Mesenchymal stem cell (in vitro differentiated cells and primary cell): ENCODE results near the gene ALKBH4.

Experiments used
- DNase-seq: peaks from one replicate; pipeline ENCODE4 v3.0.0-alpha.2; 2013
- H2AFZ ChIP-seq: one replicate; pipeline ENCODE4 v1.6.1; 2013; ENCODE audit warnings: low read depth, mild to moderate bottlenecking, control low read depth, inconsistent platforms, low read length, moderate library complexity
- H2AK5ac ChIP-seq: 2 replicates; pipeline ENCODE4 v1.6.1; 2013; ENCODE audit warnings: low read length, moderate library complexity, mild to moderate bottlenecking, inconsistent platforms; ENCODE audit not compliant: severe bottlenecking
- H2BK120ac ChIP-seq: one replicate; pipeline ENCODE4 v1.6.1; 2013; ENCODE audit warnings: low read depth, mild to moderate bottlenecking, inconsistent platforms, low read length, moderate library complexity
- H2BK12ac ChIP-seq, 2 experiments: one replicate each; pipeline ENCODE4 v1.6.1; 2013; ENCODE audit warnings: inconsistent platforms in 2 of 2, low read length in 2 of 2, mild to moderate bottlenecking in 2 of 2, moderate library complexity in 2 of 2, control low read depth in 1 of 2
- H2BK15ac ChIP-seq: one replicate; pipeline ENCODE4 v1.6.1; 2013; ENCODE audit warnings: mild to moderate bottlenecking, low read depth, inconsistent platforms; ENCODE audit not compliant: poor library complexity, severe bottlenecking
- H2BK5ac ChIP-seq: 2 replicates; pipeline ENCODE4 v1.6.1; 2013; ENCODE audit warnings: low read depth, mild to moderate bottlenecking, low read length, control low read depth, inconsistent platforms; ENCODE audit not compliant: poor library complexity, severe bottlenecking
- H3K14ac ChIP-seq, 2 experiments: one replicate each; pipeline ENCODE4 v1.6.1; 2013; ENCODE audit warnings: inconsistent platforms in 2 of 2, low read length in 2 of 2, control low read depth in 1 of 2, mild to moderate bottlenecking in 1 of 2, moderate library complexity in 1 of 2
- H3K18ac ChIP-seq, 2 experiments: one replicate each; pipeline ENCODE4 v1.6.1; 2013; ENCODE audit warnings: inconsistent platforms in 2 of 2, low read length in 2 of 2, control low read depth in 1 of 2, low read depth in 1 of 2, mild to moderate bottlenecking in 1 of 2
- H3K23ac ChIP-seq, 2 experiments: one replicate each; pipeline ENCODE4 v1.6.1; 2013; ENCODE audit warnings: inconsistent platforms in 2 of 2, low read length in 2 of 2, mild to moderate bottlenecking in 2 of 2, moderate library complexity in 2 of 2, control low read depth in 1 of 2
- H3K27ac ChIP-seq: 2 replicates; pipeline ENCODE4 v1.5.1; 2013; ENCODE audit warnings: mild to moderate bottlenecking, moderate library complexity, low read length, control low read depth, inconsistent platforms; ENCODE audit not compliant: poor library complexity, severe bottlenecking
- H3K27me3 ChIP-seq, 2 experiments: 2 replicates each; pipeline versions ENCODE4 v1.6.1 to v1.7.0; 2013; ENCODE audit warnings: low read length in 2 of 2, mild to moderate bottlenecking in 2 of 2, moderate library complexity in 2 of 2, control low read depth in 1 of 2, inconsistent platforms in 1 of 2; ENCODE audit not compliant: control insufficient read depth in 1 of 2, insufficient read depth in 1 of 2
- H3K36me3 ChIP-seq, 2 experiments: 2 replicates each; pipeline versions ENCODE4 v1.6.1 to v1.7.0; 2013; ENCODE audit warnings: low read length in 2 of 2, control low read depth in 1 of 2, inconsistent platforms in 1 of 2, low read depth in 1 of 2, mild to moderate bottlenecking in 1 of 2; ENCODE audit not compliant: insufficient read depth in 2 of 2, control insufficient read depth in 1 of 2
- H3K4ac ChIP-seq, 2 experiments: one replicate each; pipeline ENCODE4 v1.6.1; 2013; ENCODE audit warnings: inconsistent platforms in 2 of 2, low read length in 2 of 2, mild to moderate bottlenecking in 2 of 2, moderate library complexity in 2 of 2, control low read depth in 1 of 2, low read depth in 1 of 2
- H3K4me1 ChIP-seq: 2 replicates; pipeline ENCODE4 v1.6.1; 2013; ENCODE audit warnings: low read depth, low read length, control low read depth; ENCODE audit not compliant: control insufficient read depth, insufficient read depth
- H3K4me2 ChIP-seq: 2 replicates; pipeline ENCODE4 v1.6.1; 2013; ENCODE audit warnings: low read length, mild to moderate bottlenecking, inconsistent platforms; ENCODE audit not compliant: poor library complexity, severe bottlenecking
- H3K4me3 ChIP-seq, 2 experiments: 2 replicates each; pipeline versions ENCODE4 v1.5.1 to v1.7.0; 2013; ENCODE audit warnings: low read length in 2 of 2, mild to moderate bottlenecking in 2 of 2, control low read depth in 1 of 2, low read depth in 1 of 2; ENCODE audit not compliant: insufficient read depth in 1 of 2
- H3K79me1 ChIP-seq: replicated peaks from 2 replicates; pipeline ENCODE4 v1.6.1; 2013; ENCODE audit warnings: mild to moderate bottlenecking, control low read depth, low read length, inconsistent platforms; ENCODE audit not compliant: poor library complexity, severe bottlenecking
- H3K9ac ChIP-seq: 2 replicates; pipeline ENCODE4 v1.7.0; 2013; ENCODE audit warnings: mild to moderate bottlenecking, low read length, moderate library complexity
- H3K9me3 ChIP-seq: 2 replicates; pipeline ENCODE4 v1.7.0; 2013; ENCODE audit warnings: mild to moderate bottlenecking, low read length; ENCODE audit not compliant: control insufficient read depth
- H4K8ac ChIP-seq: one replicate; pipeline ENCODE4 v1.6.1; 2013; ENCODE audit warnings: inconsistent platforms, mild to moderate bottlenecking, low read length, moderate library complexity
- H4K91ac ChIP-seq: one replicate; pipeline ENCODE4 v1.6.1; 2013; ENCODE audit warnings: mild to moderate bottlenecking, low read length, inconsistent platforms
- WGBS: methylation state at CpG from one replicate; pipeline ENCODE4 v1.1.7; 2013; ENCODE audit warnings: mixed read lengths; 5-methylcytosine and 5-hydroxymethylcytosine counted together

ALKBH4 gene

DNA sequence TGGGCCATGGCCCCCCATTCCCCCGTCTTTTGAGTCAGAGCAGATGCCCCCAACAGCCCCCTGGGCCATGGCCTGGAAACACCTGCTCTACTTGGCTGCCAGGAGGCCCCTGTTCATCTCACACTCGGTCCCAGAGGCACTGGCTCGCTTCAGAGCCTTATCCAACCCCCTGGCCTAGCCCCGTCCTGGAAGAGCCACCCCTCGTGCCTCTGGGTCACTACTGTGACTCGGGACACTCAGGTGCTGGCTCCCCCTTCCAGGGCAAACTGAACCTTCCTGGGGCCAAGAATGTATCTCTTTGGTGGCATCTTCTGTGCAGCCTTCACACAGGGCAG is 7.1 kb upstream of the ALKBH4 start:
- Histone ChIP-seq H3K23ac (no peak overlapping the region), H4K8ac (no peak overlapping the region), H2BK15ac (no peak overlapping the region), H3K18ac (no peak overlapping the region), H3K4me2 (no peak overlapping the region), H2AK5ac (no peak overlapping the region), H3K4me1 (peaks cover 22% of the 10 kb centered on the region), H3K4ac (no peak overlapping the region), H3K36me3 (peaks cover 28 to 67% of the 10 kb centered on the region in 2 experiments), H3K27me3 (no peaks in the 10 kb centered on the region), H2BK120ac (no peak overlapping the region), H3K27ac (no peak overlapping the region), H3K79me1 (peaks cover 21% of the 10 kb centered on the region), H4K91ac (no peak overlapping the region), H2BK5ac (no peak overlapping the region), H3K9ac (no peak overlapping the region), H2AFZ (no peak overlapping the region), H3K4me3 (no peak overlapping the region), H3K9me3 (no peaks in the 10 kb centered on the region), H3K14ac (no peak overlapping the region), H2BK12ac (no peak overlapping the region)
- 96% methylated on average over 6 of the region's 6 CpGs for WGBS
- DNase-seq, result no peak

DNA sequence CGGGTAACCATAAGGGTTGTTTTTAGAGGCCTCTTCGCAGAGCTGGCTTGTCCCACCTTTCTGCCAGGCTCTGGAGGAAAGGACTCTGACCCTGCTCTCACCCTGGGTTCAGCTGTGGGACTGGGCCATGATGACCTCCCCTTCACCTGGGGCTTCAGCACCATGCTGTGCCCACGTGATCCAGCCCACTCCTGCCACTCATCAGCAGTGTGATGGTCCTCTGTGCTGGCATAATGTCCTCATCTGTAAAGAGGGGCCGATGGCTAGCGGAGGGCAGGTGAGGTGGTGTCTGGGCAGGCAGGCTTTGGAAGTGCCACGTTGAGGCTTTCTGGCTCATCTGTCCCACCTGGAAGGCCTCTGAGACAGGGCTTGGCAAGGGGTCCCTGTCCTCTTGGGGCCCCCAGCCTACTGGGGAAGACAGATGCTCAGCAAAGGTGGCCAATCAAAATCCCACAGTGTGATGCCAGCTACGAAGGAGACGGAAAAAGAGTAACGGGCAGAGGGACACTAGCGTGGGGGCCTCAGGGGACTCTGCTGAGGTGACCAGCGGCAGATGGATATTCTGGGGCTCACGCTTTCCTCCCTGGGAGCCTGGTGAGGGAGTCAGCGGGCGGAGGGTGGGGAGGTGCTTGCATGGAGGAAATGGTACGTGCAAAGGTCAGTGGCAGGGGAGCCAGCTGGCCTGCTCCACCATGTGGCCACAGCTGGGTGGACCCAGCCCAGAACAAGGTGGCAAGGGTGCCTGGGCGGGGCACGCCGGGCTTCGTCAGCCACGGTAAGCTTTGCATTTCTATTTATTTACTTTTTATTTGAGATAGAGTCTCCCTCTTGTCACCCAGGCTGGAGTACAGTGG is 5.5 kb upstream of the ALKBH4 start:
- Histone ChIP-seq H3K27me3 (no peaks in the 10 kb centered on the region), H4K91ac (no peak overlapping the region), H2BK120ac (no peak overlapping the region), H3K4me1 (peaks cover 30% of the 10 kb centered on the region), H3K9me3 (no peaks in the 10 kb centered on the region), H3K27ac (no peak overlapping the region), H3K4ac (no peak overlapping the region), H3K18ac (no peak overlapping the region), H3K9ac (no peak overlapping the region), H3K79me1 (peaks cover 28% of the 10 kb centered on the region), H3K4me3 (no peak overlapping the region), H2BK15ac (no peak overlapping the region), H2AK5ac (no peak overlapping the region), H3K4me2 (no peak overlapping the region), H2BK5ac (no peak overlapping the region), H4K8ac (no peak overlapping the region), H3K36me3 (peaks cover 28 to 67% of the 10 kb centered on the region in 2 experiments), H2AFZ (no peak overlapping the region), H2BK12ac (no peak overlapping the region), H3K14ac (no peak overlapping the region), H3K23ac (no peak overlapping the region)
- DNase-seq, result no peak
- WGBS, result 89% methylated on average over 17 of the region's 20 CpGs

DNA sequence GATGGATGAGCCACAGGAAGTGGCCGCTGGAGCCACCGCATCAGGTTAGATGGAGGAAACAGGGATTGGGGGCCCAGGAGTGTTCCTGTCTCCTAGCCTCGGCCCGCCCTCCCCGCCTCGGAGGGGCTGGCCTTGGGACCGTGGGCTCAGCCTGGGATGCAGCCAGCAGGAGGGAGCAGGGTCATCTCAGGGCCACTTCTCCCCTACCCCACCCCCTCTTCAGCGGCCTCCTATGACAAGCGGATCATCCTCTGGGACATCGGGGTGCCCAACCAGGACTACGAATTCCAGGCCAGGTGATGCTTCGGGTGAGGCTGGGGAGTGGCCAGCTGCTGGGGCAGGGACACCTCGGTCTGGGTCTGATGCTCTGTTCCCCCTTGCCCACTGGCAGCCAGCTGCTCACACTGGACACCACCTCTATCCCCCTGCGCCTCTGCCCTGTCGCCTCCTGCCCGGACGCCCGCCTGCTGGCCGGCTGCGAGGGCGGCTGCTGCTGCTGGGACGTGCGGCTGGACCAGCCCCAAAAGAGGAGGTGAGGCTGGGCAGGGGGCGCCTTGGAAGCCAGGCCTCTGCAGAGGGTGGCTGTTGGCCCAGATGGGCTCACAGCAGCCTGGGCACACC is 4.8 kb upstream of the ALKBH4 start:
- H3K23ac ChIP-seq, result no peak overlapping the region
- no peak overlapping the region for H2BK12ac ChIP-seq
- no peak overlapping the region for H3K4me3 ChIP-seq
- no peak overlapping the region for H3K4me2 ChIP-seq
- no peaks in the 10 kb centered on the region for H3K27me3 ChIP-seq
- peaks cover 28 to 67% of the 10 kb centered on the region in 2 experiments for H3K36me3 ChIP-seq
- H3K4me1 ChIP-seq, result peaks cover 30% of the 10 kb centered on the region
- no peak overlapping the region for H4K8ac ChIP-seq
- H4K91ac ChIP-seq, result no peak overlapping the region
- no peak overlapping the region for H2BK5ac ChIP-seq
- no peak overlapping the region for H2AK5ac ChIP-seq
- no peak overlapping the region for H3K18ac ChIP-seq
- H2BK120ac ChIP-seq, result no peak overlapping the region
- H2BK15ac ChIP-seq, result no peak overlapping the region
- no peak overlapping the region for H3K14ac ChIP-seq
- H3K9me3 ChIP-seq, result no peaks in the 10 kb centered on the region
- 96% methylated on average over 24 of the region's 24 CpGs for WGBS
- no peak overlapping the region for H3K27ac ChIP-seq
- H3K4ac ChIP-seq, result no peak overlapping the region
- DNase-seq, result no peak
- no peak overlapping the region for H3K9ac ChIP-seq
- H2AFZ ChIP-seq, result no peak overlapping the region
- peaks cover 33% of the 10 kb centered on the region for H3K79me1 ChIP-seq

DNA sequence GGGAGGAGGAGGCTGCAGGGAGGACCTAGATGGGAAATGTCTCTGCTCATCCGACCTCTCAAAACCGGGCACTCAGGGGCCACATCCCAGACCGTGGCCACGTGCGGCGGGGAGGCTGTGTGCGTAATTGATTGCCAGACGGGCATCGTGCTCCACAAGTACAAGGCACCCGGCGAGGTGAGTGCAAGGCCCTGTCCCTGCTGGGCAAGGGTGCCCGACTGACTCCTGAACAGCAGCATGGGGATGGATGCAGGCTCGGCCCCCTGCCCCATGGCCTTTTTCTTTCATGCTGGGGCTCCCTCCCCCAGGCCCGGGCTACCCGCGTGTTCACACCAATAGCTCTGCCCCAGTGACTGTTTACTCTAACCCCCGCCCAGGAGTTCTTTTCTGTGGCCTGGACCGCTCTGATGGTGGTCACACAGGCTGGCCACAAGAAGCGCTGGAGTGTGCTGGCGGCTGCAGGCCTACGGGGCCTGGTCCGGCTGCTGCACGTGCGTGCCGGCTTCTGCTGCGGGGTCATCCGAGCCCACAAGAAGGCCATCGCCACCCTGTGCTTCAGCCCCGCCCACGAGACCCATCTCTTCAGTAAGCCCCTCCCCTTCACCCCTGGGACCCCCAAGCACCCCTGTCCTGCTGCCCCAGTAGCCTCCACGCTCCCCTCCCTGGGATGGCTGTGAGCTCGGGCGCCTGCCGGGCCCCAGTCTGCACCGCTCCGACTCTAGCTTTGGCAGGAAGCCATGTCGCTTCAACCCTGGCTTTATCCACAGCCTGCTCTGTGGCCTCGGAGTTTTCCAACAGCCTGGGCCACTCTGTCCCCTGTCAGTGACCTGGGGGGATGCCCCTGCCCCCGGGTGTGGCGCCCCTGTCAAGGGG is 4.1 kb upstream of the ALKBH4 start:
- H2AK5ac ChIP-seq, result no peak overlapping the region
- H2AFZ ChIP-seq, result no peak overlapping the region
- H3K4ac ChIP-seq, result no peak overlapping the region
- H3K36me3 ChIP-seq, result peaks cover 27 to 65% of the 10 kb centered on the region in 2 experiments
- DNase-seq, result no peak
- H2BK120ac ChIP-seq, result no peak overlapping the region
- 92% methylated on average over 40 of the region's 40 CpGs for whole genome bisulfite sequencing
- H4K8ac ChIP-seq, result no peak overlapping the region
- no peak overlapping the region for H2BK12ac ChIP-seq
- H3K4me2 ChIP-seq, result no peak overlapping the region
- H3K18ac ChIP-seq, result no peak overlapping the region
- H3K9ac ChIP-seq, result no peak overlapping the region
- no peaks in the 10 kb centered on the region for H3K9me3 ChIP-seq
- H3K14ac ChIP-seq, result no peak overlapping the region
- no peak overlapping the region for H2BK5ac ChIP-seq
- no peak overlapping the region for H4K91ac ChIP-seq
- no peaks in the 10 kb centered on the region for H3K27me3 ChIP-seq
- peaks cover 33% of the 10 kb centered on the region for H3K4me1 ChIP-seq
- peaks cover 40% of the 10 kb centered on the region for H3K79me1 ChIP-seq
- H3K27ac ChIP-seq, result no peak overlapping the region
- H3K4me3 ChIP-seq, result no peak overlapping the region
- H2BK15ac ChIP-seq, result no peak overlapping the region
- no peak overlapping the region for H3K23ac ChIP-seq
